GM18951 (cell line): ENCODE measurements around the gene LYAR.

Experiments
- POLR2A ChIP-seq: IDR thresholded peaks from 4 replicates; pipeline ENCODE4 v1.6.1; 2011; ENCODE audit warnings: mild to moderate bottlenecking; ENCODE audit not compliant: insufficient read length, insufficient read depth; ENCODE audit errors: extremely low read depth
- in situ Hi-C: fragments of 300-500 bp; cut with MboI; formaldehyde crosslinking; loops from one replicate; pipeline ENCODE4 v1.12.0; 2022; ENCODE audit warnings: low sequenced_read_pairs, mixed read lengths, inconsistent platforms; ENCODE audit not compliant: unreplicated experiment

The LYAR gene, protein sequence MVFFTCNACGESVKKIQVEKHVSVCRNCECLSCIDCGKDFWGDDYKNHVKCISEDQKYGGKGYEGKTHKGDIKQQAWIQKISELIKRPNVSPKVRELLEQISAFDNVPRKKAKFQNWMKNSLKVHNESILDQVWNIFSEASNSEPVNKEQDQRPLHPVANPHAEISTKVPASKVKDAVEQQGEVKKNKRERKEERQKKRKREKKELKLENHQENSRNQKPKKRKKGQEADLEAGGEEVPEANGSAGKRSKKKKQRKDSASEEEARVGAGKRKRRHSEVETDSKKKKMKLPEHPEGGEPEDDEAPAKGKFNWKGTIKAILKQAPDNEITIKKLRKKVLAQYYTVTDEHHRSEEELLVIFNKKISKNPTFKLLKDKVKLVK

DNA sequence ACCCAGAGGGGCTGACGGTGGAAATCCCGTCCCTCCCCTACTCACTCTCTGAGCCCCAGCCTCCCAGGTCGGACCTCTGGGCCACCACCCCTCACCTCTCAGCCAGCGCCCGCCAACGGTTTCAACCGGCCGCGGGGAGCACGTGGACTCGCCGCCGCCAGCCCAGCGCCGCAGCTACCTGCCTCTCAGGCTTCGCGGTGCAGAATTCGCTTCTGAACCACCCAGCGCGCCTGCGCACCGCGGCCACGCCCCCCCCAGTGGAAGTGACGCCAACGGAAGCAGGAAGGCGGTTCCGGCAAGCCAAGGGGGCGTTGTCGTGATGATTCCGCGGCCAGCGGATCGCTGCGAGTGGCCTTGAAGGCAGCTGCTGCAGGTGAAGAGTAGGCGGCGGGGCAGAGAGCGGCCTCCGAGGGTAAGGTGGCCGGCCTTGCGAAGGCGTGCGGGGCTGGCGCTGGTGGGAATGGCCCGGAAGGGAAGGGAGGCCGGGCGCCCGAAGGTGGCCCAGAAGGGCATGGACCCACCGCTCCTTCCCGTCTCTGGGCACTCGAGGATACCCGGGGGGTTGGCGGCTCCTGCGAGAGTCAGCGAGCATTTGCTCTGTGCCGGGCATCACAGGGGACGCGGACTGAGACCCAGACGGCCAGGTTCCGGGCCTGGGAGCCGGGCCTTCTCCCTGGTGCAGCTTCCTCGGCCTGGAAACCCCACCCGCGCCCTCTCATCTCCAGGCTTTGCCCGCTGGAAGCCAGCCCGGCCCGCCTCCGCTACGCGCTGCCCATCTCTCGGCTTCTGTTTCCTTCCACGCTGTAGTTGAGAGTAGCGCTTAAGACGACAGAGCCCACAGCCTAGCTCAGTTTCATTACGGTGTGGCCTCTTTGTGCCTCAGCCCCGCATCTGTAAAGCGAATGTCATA, at the start of gene LYAR, which contains the start of gene ZBTB49:
TSS of gene LYAR (minus strand) at position 214 of the 910 bp plus-strand sequence. CDS start 6,412 bp downstream, outside the sequence.
TSS of gene ZBTB49 (plus strand) at position 311 of the 910 bp plus-strand sequence. CDS start 9,695 bp downstream, outside the sequence.
- in situ Hi-C loops = no loop called here
- TF ChIP-seq POLR2A = peak; percentile 93

DNA sequence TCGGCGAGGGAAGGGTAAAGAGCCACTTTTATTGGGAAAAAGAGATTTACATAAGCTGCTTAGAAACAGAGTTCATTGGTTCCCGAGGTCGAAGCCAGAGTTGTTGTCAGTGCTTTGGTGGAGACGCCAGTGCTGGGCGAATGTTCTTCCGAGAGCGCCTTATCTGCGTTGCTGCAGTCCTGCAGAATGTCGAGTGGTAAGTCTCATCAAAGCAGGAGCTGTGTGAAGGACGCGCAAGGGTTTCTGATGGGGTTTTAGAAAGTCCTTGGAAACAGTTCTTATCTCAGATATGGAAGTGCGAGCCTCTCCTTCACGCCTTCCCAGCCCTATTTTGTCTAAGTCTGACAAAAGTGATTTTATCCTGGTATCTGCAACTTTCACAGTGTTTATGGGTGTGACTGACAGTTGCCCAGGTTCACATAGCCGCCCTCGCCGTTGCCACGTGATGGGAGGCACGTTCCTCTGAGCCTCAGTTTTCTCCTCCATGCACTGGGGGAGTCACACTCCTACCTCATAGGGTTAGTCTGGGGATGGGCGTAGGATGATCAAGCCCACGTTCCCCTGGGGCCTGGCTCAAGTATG, 49.6 kb upstream of the LYAR start:
- in situ Hi-C loops = loop anchor here (10.0 kb wide), 1 partner anchor 85 kb away; no protein-coding TSS in a partner anchor
- no peak for TF ChIP-seq POLR2A

DNA sequence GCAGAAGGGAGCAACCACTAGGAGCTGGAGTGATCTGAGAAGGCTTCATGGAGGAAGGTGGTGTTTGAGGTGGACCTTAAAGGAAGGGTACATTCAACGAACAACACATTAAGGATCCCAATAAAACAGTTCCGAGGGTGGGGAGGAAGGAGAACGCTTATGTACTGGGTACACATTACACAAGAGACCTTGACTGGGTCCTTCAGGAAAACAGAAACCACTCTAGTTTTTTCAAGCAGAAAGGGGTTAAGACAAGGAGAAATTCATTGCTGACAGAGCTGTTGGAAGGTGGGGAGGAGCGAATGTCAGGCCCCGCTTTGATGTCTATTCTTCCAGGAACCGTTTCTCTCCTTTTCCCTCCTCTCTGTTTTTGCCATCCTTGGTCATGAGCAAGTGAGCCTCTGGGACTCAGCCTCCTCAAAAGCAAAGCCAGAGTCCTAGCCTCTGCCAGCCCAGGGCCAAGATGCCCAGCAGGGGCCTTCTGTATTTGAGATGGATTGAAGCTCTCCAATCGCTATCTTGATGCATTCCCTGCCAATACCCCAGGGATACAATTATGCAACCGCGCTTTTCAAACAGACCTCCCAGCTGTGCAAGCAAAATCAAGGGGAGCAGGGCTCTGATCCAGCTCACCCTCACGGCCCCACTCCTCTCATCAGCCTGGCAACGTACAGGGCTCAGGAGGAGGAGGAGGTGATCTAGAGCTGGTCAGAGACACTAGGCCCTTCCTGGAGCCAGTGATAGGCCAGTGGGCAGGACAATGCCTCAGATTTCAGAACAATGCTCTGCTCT, 48.5 kb upstream of the LYAR start:
- no peak for TF ChIP-seq POLR2A
- in situ Hi-C loops = loop anchor here (10.0 kb wide), 1 partner anchor 84 kb away; no protein-coding TSS in a partner anchor

DNA sequence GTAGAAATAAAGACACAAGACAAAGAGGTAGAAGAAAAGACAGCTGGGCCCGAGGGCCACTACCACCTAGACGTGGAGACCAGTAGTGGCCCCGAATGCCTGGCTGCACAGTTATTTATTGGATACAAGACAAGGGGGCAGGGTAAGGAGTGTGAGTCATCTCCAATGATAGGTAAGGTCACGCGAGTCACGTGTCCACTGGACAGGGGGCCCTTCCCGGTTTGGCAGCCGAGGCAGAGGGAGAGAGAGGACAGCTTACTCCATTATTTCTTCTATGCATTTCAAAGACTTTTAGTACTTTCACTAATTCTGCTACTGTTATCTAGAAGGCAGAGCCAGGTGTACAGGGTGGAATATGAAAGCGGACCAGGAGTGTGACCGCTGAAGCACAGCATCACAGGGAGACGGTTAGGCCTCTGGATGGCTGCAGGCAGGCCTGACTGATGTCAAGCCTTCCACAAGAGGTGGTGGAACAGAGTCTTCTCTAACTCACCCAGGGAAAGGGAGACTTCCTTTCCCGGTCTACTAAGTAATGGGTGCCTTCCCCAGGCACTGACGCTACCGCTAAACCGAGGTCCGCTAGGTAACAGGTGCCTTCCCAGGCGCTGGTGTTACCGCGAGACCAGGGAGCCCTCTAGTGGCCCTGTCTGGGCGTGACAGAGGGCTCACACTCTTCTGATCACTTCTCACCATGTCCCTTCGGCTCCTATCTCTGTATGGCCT, 45.0 kb upstream of the LYAR start:
- in situ Hi-C loops = loop anchor here (10.0 kb wide), 1 partner anchor 80 kb away; no protein-coding TSS in a partner anchor
- TF ChIP-seq POLR2A = no peak

DNA sequence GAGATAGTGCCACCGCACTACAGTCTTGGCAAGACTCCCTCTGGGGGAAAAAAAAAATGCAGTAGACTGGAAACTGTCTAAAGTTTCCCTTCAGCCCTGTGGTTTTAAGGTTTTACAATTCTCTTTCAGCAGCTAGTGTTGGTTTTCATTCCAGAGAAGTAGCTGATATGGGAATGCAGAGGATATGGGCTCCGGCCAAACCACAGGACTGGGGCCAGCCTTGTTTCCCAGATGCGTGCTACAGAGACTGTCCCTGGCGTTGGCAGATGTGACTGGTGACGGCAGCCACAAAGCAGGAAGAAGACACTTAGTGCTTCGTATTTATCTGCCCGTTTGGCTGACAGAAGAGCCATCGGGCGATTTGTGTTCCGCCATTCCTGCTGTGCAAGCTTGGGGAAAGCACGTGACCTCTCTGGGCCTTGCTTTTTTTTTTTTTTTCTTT, 43.3 kb upstream of the LYAR start:
- in situ Hi-C loops = loop anchor here (10.0 kb wide), 1 partner anchor 78 kb away; no protein-coding TSS in a partner anchor
- no peak for TF ChIP-seq POLR2A

DNA sequence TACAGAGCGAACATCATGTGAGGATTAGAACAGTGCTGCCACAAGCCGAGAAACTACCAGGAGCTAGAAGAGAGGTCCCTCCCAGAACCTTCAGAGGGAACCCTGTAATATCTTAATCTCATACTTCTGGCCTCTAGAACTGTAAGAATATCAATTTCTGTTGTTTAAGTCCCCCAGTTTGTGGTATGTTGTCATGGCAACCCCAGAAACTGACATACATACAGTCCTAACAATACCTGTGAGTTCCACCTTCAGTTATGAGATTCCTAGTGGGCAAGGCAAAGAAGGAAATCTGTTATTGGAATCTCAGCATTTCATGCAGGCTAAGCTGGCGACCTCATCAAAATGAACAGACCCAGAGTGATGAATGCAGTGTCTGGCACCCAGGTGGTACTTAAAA, 42.6 kb upstream of the LYAR start:
- in situ Hi-C loops = loop anchor here (10.0 kb wide), 1 partner anchor 78 kb away; no protein-coding TSS in a partner anchor
- TF ChIP-seq POLR2A = no peak

DNA sequence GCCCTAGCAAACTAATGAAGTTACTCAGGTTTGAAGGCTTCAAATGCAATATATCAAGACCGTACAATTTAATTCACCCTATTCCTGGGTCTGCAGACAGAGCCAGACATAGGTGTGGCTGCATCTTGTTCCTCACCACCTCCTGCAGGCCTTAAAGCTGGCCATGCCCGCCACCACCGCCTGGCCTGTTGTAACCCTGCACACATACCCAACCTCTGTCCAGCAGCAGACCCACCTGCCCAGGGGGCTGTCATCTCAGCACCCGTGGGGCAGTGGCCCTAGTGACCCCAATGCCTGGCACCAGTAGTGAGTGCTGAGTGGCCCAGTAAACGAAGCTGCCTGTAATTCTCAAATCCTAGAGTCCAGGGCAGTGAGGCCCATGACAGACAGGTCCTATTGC, 40.8 kb upstream of the LYAR start:
- TF ChIP-seq POLR2A = no peak
- in situ Hi-C loops = loop anchor here (10.0 kb wide), 1 partner anchor 76 kb away; no protein-coding TSS in a partner anchor

DNA sequence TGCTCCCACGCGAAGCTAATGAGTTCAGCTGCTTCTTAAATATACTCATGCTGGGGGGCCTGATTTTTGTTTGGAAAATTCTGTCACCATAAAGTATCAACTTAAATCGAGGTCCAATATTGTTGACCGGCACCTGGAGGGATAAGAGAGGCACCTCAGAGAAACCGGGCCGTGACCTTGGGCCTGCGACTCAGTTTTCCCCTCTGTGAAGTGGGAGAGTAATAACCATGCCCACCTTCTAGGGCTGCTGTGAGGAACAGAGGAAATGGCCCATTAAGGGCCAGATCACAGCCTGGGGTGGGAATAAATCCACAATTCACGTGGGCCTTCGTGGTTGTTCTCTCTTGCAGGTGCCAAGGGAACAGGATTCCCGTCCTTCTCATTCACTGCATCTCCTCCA, 39.5 kb upstream of the LYAR start:
- in situ Hi-C loops = no loop called here
- no peak for TF ChIP-seq POLR2A

DNA sequence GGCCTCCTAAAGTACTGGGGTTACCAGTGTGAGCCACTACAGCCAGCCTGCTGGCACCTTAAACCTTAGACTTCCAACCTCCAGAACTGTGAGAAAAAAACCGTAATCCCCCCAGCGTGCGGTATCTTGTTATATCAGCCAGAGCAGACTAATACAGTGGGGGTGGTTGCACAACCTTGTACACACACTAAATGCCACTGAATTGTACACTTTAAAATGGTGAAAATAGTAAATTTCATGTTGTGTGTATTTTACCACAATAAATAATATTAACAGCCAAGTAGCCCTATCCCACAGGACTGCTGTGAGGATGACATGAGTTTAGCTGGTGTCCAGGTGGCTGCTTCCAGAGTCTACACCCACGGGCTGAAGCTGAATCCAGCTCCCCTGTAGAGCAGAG, 38.9 kb upstream of the LYAR start:
- in situ Hi-C loops = no loop called here
- no peak for TF ChIP-seq POLR2A

DNA sequence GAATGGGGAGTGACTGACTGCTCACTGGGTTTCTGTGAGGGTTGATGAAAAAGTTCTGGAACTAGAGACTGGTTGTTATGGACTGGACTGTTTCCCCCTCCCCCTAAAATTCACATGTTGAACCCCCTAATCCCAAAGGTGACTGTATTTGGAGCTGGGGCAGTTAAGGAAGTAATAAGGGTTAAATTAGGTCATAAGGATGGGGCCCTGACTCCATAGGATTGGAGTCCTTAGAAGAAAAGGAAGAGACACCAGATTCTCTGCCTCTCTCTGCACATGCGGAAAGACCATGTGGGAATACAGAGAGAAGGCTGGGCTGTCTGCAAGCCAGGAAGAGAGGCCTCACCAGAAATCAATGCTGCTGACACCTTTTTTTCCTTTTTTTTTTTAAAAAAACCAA, 38.3 kb upstream of the LYAR start:
- no peak for TF ChIP-seq POLR2A
- in situ Hi-C loops = no loop called here

DNA sequence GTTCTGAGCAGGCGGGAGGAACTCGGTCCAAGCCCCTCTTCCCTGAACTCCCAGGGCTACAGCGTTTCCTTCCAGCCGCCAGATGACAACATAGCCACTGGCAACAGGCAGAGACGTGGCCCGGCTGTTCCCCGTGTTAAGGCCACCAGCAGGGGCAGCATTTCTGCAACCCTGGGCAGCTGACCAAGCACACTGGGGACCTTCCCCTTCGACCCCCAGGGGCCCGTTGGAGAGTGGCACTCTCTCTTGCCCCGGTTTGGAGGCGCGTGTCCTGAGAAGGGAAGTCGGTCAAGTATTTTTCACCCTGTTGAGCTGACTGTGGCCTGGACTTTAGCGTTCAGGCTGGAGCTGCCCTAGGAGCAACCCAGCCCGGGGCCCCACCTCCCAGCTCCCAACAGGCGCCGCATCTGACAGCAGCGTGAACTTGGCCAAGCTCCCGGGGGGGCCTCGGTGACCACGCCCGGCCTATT, 37.7 kb upstream of the LYAR start:
- in situ Hi-C loops = no loop called here

More for the DNA sequence above, 37.7 kb upstream of the LYAR start:
- no peak for TF ChIP-seq POLR2A
